Hepatocyte (in vitro differentiated cells): ENCODE data around the gene CSRP1.

Experiments
- CTCF ChIP-seq: fragments of 200-600 bp; sonication (generic); IDR thresholded peaks from 2 replicates; pipeline ENCODE4 v1.5.1; 2016; ENCODE audit warnings: antibody characterized with exemption, mild to moderate bottlenecking; ENCODE audit not compliant: poor library complexity
- EZH2 ChIP-seq: fragments of 200-600 bp; sonication (generic); IDR thresholded peaks from 2 replicates; pipeline ENCODE4 v1.6.1; 2016; ENCODE audit warnings: antibody characterized with exemption, mild to moderate bottlenecking, borderline replicate concordance
- EZH2phosphoT487 ChIP-seq: fragments of 200-600 bp; sonication (generic); IDR thresholded peaks from one replicate; pipeline ENCODE4 v1.6.1; 2018; ENCODE audit warnings: antibody characterized with exemption, mild to moderate bottlenecking, low read depth, moderate library complexity; ENCODE audit not compliant: unreplicated experiment, severe bottlenecking

GRCh38 chr1:201537467-201537866 is 30.5 kb upstream of the CSRP1 start:
- TF ChIP-seq CTCF (no peak), EZH2phosphoT487 (no peak), EZH2 (no peak)
